Lung (tissue), 12 donors: Measurements from ENCODE around the gene CAMK1D. TPM values are rescaled to one million over a fixed set of nuclear protein-coding genes. Genes with fewer than 3 reads are reported as not detected.

Experiments
- ATAC-seq: fragments of 200-7000 bp; cut with Tn5 transposase; one replicate; pipeline ENCODE4 v1.9.1; 2020; ENCODE audit warnings: moderate number of reproducible peaks; ENCODE audit not compliant: insufficient read depth, low FRiP score
- DNase-seq, 3 donors: peaks; one replicate each; pipeline ENCODE4 v3.0.0-alpha.2; 2013 to 2017
- H3K27ac ChIP-seq, 2 donors: one replicate each; pipeline ENCODE4 v1.5.1; 2013; ENCODE audit warnings: mild to moderate bottlenecking in 2 of 2, moderate library complexity in 2 of 2, control low read depth in 1 of 2, inconsistent platforms in 1 of 2, low read depth in 1 of 2, low read length in 1 of 2
- H3K27me3 ChIP-seq, 3 donors: one replicate each; pipeline ENCODE4 v1.5.1; 2013; ENCODE audit warnings: low read length in 2 of 3; ENCODE audit not compliant: control insufficient read depth in 3 of 3, insufficient read depth in 3 of 3
- H3K36me3 ChIP-seq, 4 donors: one replicate each; pipeline ENCODE4 v1.5.1; 2013; ENCODE audit warnings: low read length in 4 of 4, mild to moderate bottlenecking in 1 of 4, moderate library complexity in 1 of 4; ENCODE audit not compliant: control insufficient read depth in 4 of 4, insufficient read depth in 4 of 4
- H3K4me1 ChIP-seq, 5 donors: one replicate each; pipeline ENCODE4 v1.5.1; 2013; ENCODE audit warnings: low read length in 5 of 5, mild to moderate bottlenecking in 2 of 5, moderate library complexity in 1 of 5; ENCODE audit not compliant: control insufficient read depth in 5 of 5, insufficient read depth in 5 of 5
- H3K4me3 ChIP-seq: one replicate; pipeline ENCODE4 v1.5.1; 2013; ENCODE audit warnings: mild to moderate bottlenecking, control low read depth, moderate library complexity
- H3K9ac ChIP-seq, 2 donors: one replicate each; pipeline ENCODE4 v1.5.1; 2013; ENCODE audit warnings: low read length in 2 of 2, control low read depth in 1 of 2; ENCODE audit not compliant: insufficient read depth in 1 of 2
- H3K9me3 ChIP-seq, 4 donors: one replicate each; pipeline ENCODE4 v1.5.1; 2013; ENCODE audit warnings: low read length in 3 of 4, mild to moderate bottlenecking in 1 of 4, moderate library complexity in 1 of 4; ENCODE audit not compliant: control insufficient read depth in 4 of 4, insufficient read depth in 3 of 4
- WGBS, 2 donors: extraction: QIAGEN DNeasy Blood & Tissue Kit; methylation state at CpG; one replicate each; pipeline ENCODE4 v1.1.7; 2013; 5-methylcytosine and 5-hydroxymethylcytosine counted together
- polyA plus RNA-seq, 2 donors: library from polyadenylated mRNA; stranded (reverse); fragments of 200-250 nt; gene quantifications; one replicate each; pipeline ENCODE4 v1.2.1, GENCODE V29; 2013
- total RNA-seq, 2 donors: library from RNA; depleted of rRNA in 1 of 2; stranded (reverse); fragments of >200 nt in 1 of 2; gene quantifications; one replicate each; pipeline ENCODE4 v1.2.1, GENCODE V29; 2014 to 2021
- TF ChIP-seq, protein P1 (sequence below): IDR thresholded peaks from 2 replicates; pipeline ENCODE4 v1.5.1; 2012; ENCODE audit warnings: mild to moderate bottlenecking; ENCODE audit errors: control extremely low read depth, extremely low read depth
- donor health status: control.
- donor health status: control.
- donor health status: Bipolar disorder and iron deficiency.
- donor health status: healthy.
- donor health status: DM: yes; HTN: yes; CAD: no.

CAMK1D gene
- total and polyA plus RNA-seq, 4 donors, result 3.2 to 37.4 (median 7.0) TPM

GRCh38 chr10:12513775-12514673, 164.7 kb downstream of the CAMK1D start:
- no peak overlapping the region for H3K27ac ChIP-seq
- peaks cover 0 to 8% (median 1%) of the 10 kb centered on the region in 5 donors for H3K4me1 ChIP-seq
- H3K36me3 ChIP-seq, result no peaks in the 10 kb centered on the region
- peaks cover 0 to 15% (median 0%) of the 10 kb centered on the region in 3 donors for H3K27me3 ChIP-seq
- no peak overlapping the region for H3K9ac ChIP-seq
- WGBS, 2 donors, result 77% methylated on average over 10 of the region's 10 CpGs
- TF ChIP-seq, protein P1, sequence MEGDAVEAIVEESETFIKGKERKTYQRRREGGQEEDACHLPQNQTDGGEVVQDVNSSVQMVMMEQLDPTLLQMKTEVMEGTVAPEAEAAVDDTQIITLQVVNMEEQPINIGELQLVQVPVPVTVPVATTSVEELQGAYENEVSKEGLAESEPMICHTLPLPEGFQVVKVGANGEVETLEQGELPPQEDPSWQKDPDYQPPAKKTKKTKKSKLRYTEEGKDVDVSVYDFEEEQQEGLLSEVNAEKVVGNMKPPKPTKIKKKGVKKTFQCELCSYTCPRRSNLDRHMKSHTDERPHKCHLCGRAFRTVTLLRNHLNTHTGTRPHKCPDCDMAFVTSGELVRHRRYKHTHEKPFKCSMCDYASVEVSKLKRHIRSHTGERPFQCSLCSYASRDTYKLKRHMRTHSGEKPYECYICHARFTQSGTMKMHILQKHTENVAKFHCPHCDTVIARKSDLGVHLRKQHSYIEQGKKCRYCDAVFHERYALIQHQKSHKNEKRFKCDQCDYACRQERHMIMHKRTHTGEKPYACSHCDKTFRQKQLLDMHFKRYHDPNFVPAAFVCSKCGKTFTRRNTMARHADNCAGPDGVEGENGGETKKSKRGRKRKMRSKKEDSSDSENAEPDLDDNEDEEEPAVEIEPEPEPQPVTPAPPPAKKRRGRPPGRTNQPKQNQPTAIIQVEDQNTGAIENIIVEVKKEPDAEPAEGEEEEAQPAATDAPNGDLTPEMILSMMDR, result no peak
- no peak for ATAC-seq
- no peak overlapping the region for H3K4me3 ChIP-seq
- peak; percentile 67 to 88 (median 85) for DNase-seq
- no peaks in the 10 kb centered on the region for H3K9me3 ChIP-seq

DNA sequence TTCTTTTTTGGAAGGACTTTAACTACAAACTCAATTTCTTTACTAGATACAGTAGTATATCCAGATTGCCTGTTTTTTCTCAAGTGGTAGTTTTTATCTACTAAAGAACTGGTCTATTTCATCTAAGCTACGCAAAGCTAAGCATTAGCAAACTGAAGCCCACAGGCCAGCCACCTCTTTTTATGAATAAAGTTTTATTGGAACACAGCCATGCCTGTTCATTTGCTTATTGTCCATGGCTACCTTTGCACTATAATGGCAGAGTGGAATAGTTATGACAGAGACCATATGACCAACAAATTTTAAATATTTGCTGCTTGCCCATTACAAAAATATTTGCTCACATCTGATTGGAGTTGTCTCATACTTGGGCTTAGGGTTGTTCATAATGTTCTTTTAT, 168.7 kb downstream of the CAMK1D start:
- H3K27me3 ChIP-seq, result no peaks in the 10 kb centered on the region
- DNase-seq (no peak), ATAC-seq (no peak)
- H3K9ac ChIP-seq, result no peak overlapping the region
- H3K9me3 ChIP-seq, result no peaks in the 10 kb centered on the region
- H3K4me3 ChIP-seq, result no peak overlapping the region
- 93 to 100% methylated on average over 1 of the region's 1 CpG for WGBS, 2 donors
- H3K4me1 ChIP-seq, result peaks cover 0 to 3% (median 0%) of the 10 kb centered on the region in 5 donors
- TF ChIP-seq, protein P1, result no peak
- no peaks in the 10 kb centered on the region for H3K36me3 ChIP-seq
- no peak overlapping the region for H3K27ac ChIP-seq

- TF ChIP-seq, protein P1, result no peak
- H3K27ac ChIP-seq, result no peak overlapping the region
- no peak for ATAC-seq
- no peak overlapping the region for H3K4me3 ChIP-seq
- WGBS, 2 donors, result 98 to 100% methylated on average over 1 of the region's 1 CpG
- H3K27me3 ChIP-seq, result no peaks in the 10 kb centered on the region
- no peak for DNase-seq
- H3K9ac ChIP-seq, result no peak overlapping the region
- no peaks in the 10 kb centered on the region for H3K36me3 ChIP-seq
- no peaks in the 10 kb centered on the region for H3K9me3 ChIP-seq
- H3K4me1 ChIP-seq, result no peaks in the 10 kb centered on the region
These were observed 172.1 kb downstream of the CAMK1D start for GRCh38 chr10:12521423-12521822.
